ENCODE data around the gene CCT8.
"Not testable (repeated sequence)": the region's sequence is repeated elsewhere in the genome, so short reads cannot be mapped to it uniquely, and the experiment has no call there.

The CCT8 gene

GRCh38 chr21:29017639-29018237 is 55.7 kb downstream of the CCT8 start:
- DNase-seq: no peak

GRCh38 chr21:29011236-29011635 is 62.2 kb downstream of the CCT8 start:
- DNase-seq: not testable (repeated sequence)

- no peak for DNase-seq
Observed at GRCh38 chr21:29008367-29008766, 65.1 kb downstream of the CCT8 start.

- DNase-seq: no peak
Observed at GRCh38 chr21:29007810-29008209, 65.6 kb downstream of the CCT8 start.

- DNase-seq: no peak
Observed at GRCh38 chr21:29007135-29007534, 66.3 kb downstream of the CCT8 start.
